Endodermal cell (in vitro differentiated cells): ENCODE data around the gene MCTP1. TPM values are rescaled to one million over a fixed set of nuclear protein-coding genes. Genes with fewer than 3 reads are reported as not detected.

ENCODE experiments used
- DNase-seq: peaks from one replicate; pipeline ENCODE4 v3.0.0-alpha.2; 2017
- H3K27ac ChIP-seq: 2 replicates; pipeline ENCODE4 v1.5.1; 2013; ENCODE audit warnings: mild to moderate bottlenecking, low read depth, low read length, moderate library complexity
- H3K27me3 ChIP-seq: 2 replicates; pipeline ENCODE4 v1.6.1; 2013; ENCODE audit warnings: mild to moderate bottlenecking, low read length, moderate library complexity; ENCODE audit not compliant: insufficient read depth, control insufficient read depth, poor library complexity, severe bottlenecking
- H3K36me3 ChIP-seq: 2 replicates; pipeline ENCODE4 v1.7.0; 2013; ENCODE audit warnings: mild to moderate bottlenecking, low read length, moderate library complexity; ENCODE audit not compliant: control insufficient read depth, insufficient read depth
- H3K4me1 ChIP-seq: one replicate; pipeline ENCODE4 v1.7.0; 2013; ENCODE audit warnings: low read length; ENCODE audit not compliant: control insufficient read depth, insufficient read depth
- H3K4me3 ChIP-seq: 2 replicates; pipeline ENCODE4 v1.5.1; 2013; ENCODE audit warnings: mild to moderate bottlenecking, low read length, moderate library complexity
- H3K9ac ChIP-seq: 2 replicates; pipeline ENCODE4 v1.6.1; 2013; ENCODE audit warnings: mild to moderate bottlenecking, low read length, moderate library complexity; ENCODE audit not compliant: poor library complexity, severe bottlenecking; ENCODE audit errors: extremely low read depth
- H3K9me3 ChIP-seq: 2 replicates; pipeline ENCODE4 v1.6.1; 2013; ENCODE audit warnings: mild to moderate bottlenecking, low read length, moderate library complexity; ENCODE audit not compliant: control insufficient read depth
- H3K27ac Mint-ChIP-seq: 2 replicates; pipeline ENCODE4 v1.8.0; 2020; ENCODE audit warnings: mixed read lengths
- H3K27me3 Mint-ChIP-seq: 2 replicates; pipeline ENCODE4 v1.8.0; 2021; ENCODE audit warnings: mild to moderate bottlenecking, mixed read lengths; ENCODE audit not compliant: insufficient read depth
- H3K36me3 Mint-ChIP-seq: 2 replicates; pipeline ENCODE4 v1.8.0; 2020; ENCODE audit warnings: low read depth, mixed read lengths
- H3K4me1 Mint-ChIP-seq: 2 replicates; pipeline ENCODE4 v1.8.0; 2020; ENCODE audit warnings: mixed read lengths
- H3K4me3 Mint-ChIP-seq: 2 replicates; pipeline ENCODE4 v1.8.0; 2020; ENCODE audit warnings: mild to moderate bottlenecking, moderate library complexity, mixed read lengths
- H3K9me3 Mint-ChIP-seq: 2 replicates; pipeline ENCODE4 v1.8.0; 2020; ENCODE audit warnings: mild to moderate bottlenecking, mixed read lengths
- CTCF ChIP-seq: fragments of 200-600 bp; sonication (generic); conservative IDR thresholded peaks from 2 replicates; pipeline ENCODE4 v1.5.0; 2021; ENCODE audit warnings: antibody characterized with exemption, mild to moderate bottlenecking
- WGBS, 2 experiments: methylation state at CpG; one replicate each; pipeline versions ENCODE4 v1.1.5 to v1.1.7; 2013; ENCODE audit warnings: missing lambda C conversion rate in 2 of 2, mixed read lengths in 1 of 2; ENCODE audit not compliant: insufficient coverage in 1 of 2, insufficient read length in 1 of 2; 5-methylcytosine and 5-hydroxymethylcytosine counted together
- total RNA-seq, 2 donors: library from RNA; stranded (reverse); fragmentation: NEBNext Ultra II Directional in 1 of 2; extraction: Animal tissue kit (Norgen Biotek cat#: 25700) in 1 of 2; gene quantifications; 2 replicates in 1 of 2; 3 replicates in 1 of 2; pipeline ENCODE4 v1.2.1, GENCODE V29; 2021

MCTP1 gene
- total RNA-seq, 2 donors from 2014 or later = 0.71 to 3.7 TPM

GRCh38 chr5:94779684-94780083 is 505.2 kb downstream of the MCTP1 start:
- no peak overlapping the region for H3K4me3 Mint-ChIP-seq
- Histone ChIP-seq H3K27me3 (no peaks in the 10 kb centered on the region), H3K9me3 (no peaks in the 10 kb centered on the region), H3K4me1 (peaks cover 6% of the 10 kb centered on the region), H3K36me3 (no peaks in the 10 kb centered on the region), H3K4me3 (no peak overlapping the region), H3K9ac (no peak overlapping the region), H3K27ac (no peak overlapping the region)
- H3K36me3 Mint-ChIP-seq = no peaks in the 10 kb centered on the region
- WGBS, 2 experiments = 88% methylated on average over 1 of the region's 1 CpG; no CpG with 5 or more reads in 1 of the 2 experiments
- no peaks in the 10 kb centered on the region for H3K9me3 Mint-ChIP-seq
- no peak overlapping the region for H3K27ac Mint-ChIP-seq
- H3K4me1 Mint-ChIP-seq = peaks cover 4% of the 10 kb centered on the region
- DNase-seq = no peak
- H3K27me3 Mint-ChIP-seq = no peaks in the 10 kb centered on the region
- no peak for TF ChIP-seq CTCF

- H3K36me3 ChIP-seq = no peaks in the 10 kb centered on the region
- no peak overlapping the region for H3K27ac Mint-ChIP-seq
- WGBS, 2 experiments = 92 to 96% methylated on average over 3 of the region's 3 CpGs
These were observed 506.2 kb downstream of the MCTP1 start for GRCh38 chr5:94778732-94779131.

GRCh38 chr5:94778299-94778698 is 506.6 kb downstream of the MCTP1 start:
- Histone ChIP-seq H3K27ac (no peak overlapping the region), H3K9me3 (no peaks in the 10 kb centered on the region), H3K4me3 (no peak overlapping the region), H3K4me1 (peaks cover 6% of the 10 kb centered on the region), H3K36me3 (no peaks in the 10 kb centered on the region), H3K9ac (no peak overlapping the region), H3K27me3 (no peaks in the 10 kb centered on the region)
- TF ChIP-seq CTCF = no peak
- Mint-ChIP-seq H3K36me3 (no peaks in the 10 kb centered on the region), H3K27ac (no peak overlapping the region), H3K4me3 (no peak overlapping the region), H3K9me3 (no peaks in the 10 kb centered on the region), H3K27me3 (no peaks in the 10 kb centered on the region), H3K4me1 (peaks cover 4% of the 10 kb centered on the region)
- WGBS, 2 experiments = 83 to 92% methylated on average over 5 of the region's 5 CpGs
- DNase-seq = no peak

More at GRCh38 chr5:94778732-94779131, 506.2 kb downstream of the MCTP1 start:
- no peaks in the 10 kb centered on the region for H3K36me3 Mint-ChIP-seq
- Histone ChIP-seq H3K9me3 (no peaks in the 10 kb centered on the region), H3K4me1 (peaks cover 6% of the 10 kb centered on the region), H3K9ac (no peak overlapping the region), H3K27me3 (no peaks in the 10 kb centered on the region), H3K4me3 (no peak overlapping the region), H3K27ac (no peak overlapping the region)
- no peak for TF ChIP-seq CTCF
- H3K9me3 Mint-ChIP-seq = no peaks in the 10 kb centered on the region
- peaks cover 4% of the 10 kb centered on the region for H3K4me1 Mint-ChIP-seq
- H3K27me3 Mint-ChIP-seq = no peaks in the 10 kb centered on the region
- H3K4me3 Mint-ChIP-seq = no peak overlapping the region
- DNase-seq = no peak
